Stimulated activated CD4-positive, alpha-beta T cell treated with anti-CD3 and anti-CD28 coated beads, Interleukin-1b, Interleukin-23, amount 100 ng/mL, for 1 hour (primary cell): ENCODE data around the gene ETHE1.

Experiments
- DNase-seq, 2 donors: peaks; one replicate each; pipeline ENCODE4 v3.0.0-alpha.2; 2020; ENCODE audit warnings: low read depth in 2 of 2

The ETHE1 gene

GRCh38 chr19:43490759-43491158 is 36.2 kb downstream of the ETHE1 start:
- DNase-seq: no peak

GRCh38 chr19:43489979-43490599 is 36.9 kb downstream of the ETHE1 start:
- DNase-seq: no peak

- DNase-seq: no peak
Observed at GRCh38 chr19:43489310-43489709, 37.7 kb downstream of the ETHE1 start.

- DNase-seq: no peak
Observed at GRCh38 chr19:43488179-43488578, 38.8 kb downstream of the ETHE1 start.

- no peak for DNase-seq
Observed at GRCh38 chr19:43486412-43486811, 40.6 kb downstream of the ETHE1 start.

- DNase-seq: no peak
Observed at GRCh38 chr19:43485951-43486350, 41.0 kb downstream of the ETHE1 start.

- no peak for DNase-seq
Observed at GRCh38 chr19:43483281-43483680, 43.7 kb downstream of the ETHE1 start.

GRCh38 chr19:43482193-43482592 is 44.8 kb downstream of the ETHE1 start:
- DNase-seq: no peak

GRCh38 chr19:43481701-43482100 is 45.3 kb downstream of the ETHE1 start:
- no peak for DNase-seq

GRCh38 chr19:43480574-43480973 is 46.4 kb downstream of the ETHE1 start:
- no peak for DNase-seq

GRCh38 chr19:43479961-43480561 is 46.9 kb downstream of the ETHE1 start:
- DNase-seq: no peak

- no peak for DNase-seq
Observed at GRCh38 chr19:43479226-43479625, 47.8 kb downstream of the ETHE1 start.

- no peak for DNase-seq
Observed at GRCh38 chr19:43478323-43478722, 48.7 kb downstream of the ETHE1 start.

- DNase-seq: no peak
Observed at GRCh38 chr19:43476606-43477005, 50.4 kb downstream of the ETHE1 start.

- DNase-seq: peak; percentile 83 to 98
Observed at GRCh38 chr19:43474986-43475705, 51.9 kb downstream of the ETHE1 start.

GRCh38 chr19:43474487-43474886 is 52.5 kb downstream of the ETHE1 start:
- no peak for DNase-seq

- DNase-seq: no peak
Observed at GRCh38 chr19:43471091-43471490, 55.9 kb downstream of the ETHE1 start.

GRCh38 chr19:43470288-43470687 is 56.7 kb downstream of the ETHE1 start:
- DNase-seq: peak in 1 of 2 donors; percentile 14

GRCh38 chr19:43469160-43469480 is 57.9 kb downstream of the ETHE1 start:
- DNase-seq: no peak

GRCh38 chr19:43468354-43469159 is 58.4 kb downstream of the ETHE1 start:
- no peak for DNase-seq

GRCh38 chr19:43467730-43468129 is 59.3 kb downstream of the ETHE1 start:
- DNase-seq: no peak

GRCh38 chr19:43467276-43467675 is 59.7 kb downstream of the ETHE1 start:
- no peak for DNase-seq
